ENCODE data around the gene OLIG1. TPM values are rescaled to one million over a fixed set of nuclear protein-coding genes. Genes with fewer than 3 reads are reported as not detected.

Gene OLIG1
- total and polyA plus RNA-seq, 2 of the 13 experiments (the other 11 are each of a cell fraction or from before 2014, with no cell fraction given) = not detected

DNA sequence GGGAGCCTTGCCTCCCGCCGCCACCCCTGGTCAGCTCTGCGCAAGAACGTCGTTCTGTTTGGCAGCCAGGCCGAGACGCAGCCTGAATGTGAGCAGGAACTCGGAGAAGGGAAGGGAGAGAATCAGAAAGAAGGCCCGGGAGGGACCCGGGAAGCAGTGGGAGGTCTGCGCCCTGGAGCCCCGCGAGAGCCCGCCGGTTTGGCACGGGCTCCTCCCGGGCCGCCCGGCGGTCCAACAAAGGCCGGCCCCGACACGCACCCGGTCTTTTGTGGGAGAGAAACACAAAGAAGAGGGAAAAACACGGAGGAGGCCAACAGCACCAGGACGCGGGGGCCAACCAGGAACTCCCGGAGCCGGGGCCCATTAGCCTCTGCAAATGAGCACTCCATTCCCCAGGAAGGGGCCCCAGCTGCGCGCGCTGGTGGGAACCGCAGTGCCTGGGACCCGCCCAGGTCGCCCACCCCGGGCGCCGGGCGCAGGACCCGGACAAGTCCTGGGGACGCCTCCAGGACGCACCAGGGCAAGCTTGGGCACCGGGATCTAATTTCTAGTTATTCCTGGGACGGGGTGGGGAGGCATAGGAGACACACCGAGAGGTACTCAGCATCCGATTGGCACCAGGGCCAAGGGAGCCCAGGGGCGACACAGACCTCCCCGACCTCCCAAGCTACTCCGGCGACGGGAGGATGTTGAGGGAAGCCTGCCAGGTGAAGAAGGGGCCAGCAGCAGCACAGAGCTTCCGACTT is 46.9 kb upstream of the OLIG1 start (continued):
- no peak for TF ChIP-seq AGO2 (optimal IDR thresholded peaks at IDR 0.05; ENCODE audit: low read depth, low read length)
- TF ChIP-seq, protein P1, sequence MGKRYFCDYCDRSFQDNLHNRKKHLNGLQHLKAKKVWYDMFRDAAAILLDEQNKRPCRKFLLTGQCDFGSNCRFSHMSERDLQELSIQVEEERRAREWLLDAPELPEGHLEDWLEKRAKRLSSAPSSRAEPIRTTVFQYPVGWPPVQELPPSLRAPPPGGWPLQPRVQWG (CRISPR knock-in tag; IDR thresholded peaks at IDR 0.05; ENCODE audit: borderline replicate concordance, low read depth) = no peak

DNA sequence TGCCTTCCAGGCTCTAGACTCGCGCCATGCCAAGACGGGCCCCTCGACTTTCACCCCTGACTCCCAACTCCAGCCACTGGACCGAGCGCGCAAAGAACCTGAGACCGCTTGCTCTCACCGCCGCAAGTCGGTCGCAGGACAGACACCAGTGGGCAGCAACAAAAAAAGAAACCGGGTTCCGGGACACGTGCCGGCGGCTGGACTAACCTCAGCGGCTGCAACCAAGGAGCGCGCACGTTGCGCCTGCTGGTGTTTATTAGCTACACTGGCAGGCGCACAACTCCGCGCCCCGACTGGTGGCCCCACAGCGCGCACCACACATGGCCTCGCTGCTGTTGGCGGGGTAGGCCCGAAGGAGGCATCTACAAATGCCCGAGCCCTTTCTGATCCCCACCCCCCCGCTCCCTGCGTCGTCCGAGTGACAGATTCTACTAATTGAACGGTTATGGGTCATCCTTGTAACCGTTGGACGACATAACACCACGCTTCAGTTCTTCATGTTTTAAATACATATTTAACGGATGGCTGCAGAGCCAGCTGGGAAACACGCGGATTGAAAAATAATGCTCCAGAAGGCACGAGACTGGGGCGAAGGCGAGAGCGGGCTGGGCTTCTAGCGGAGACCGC is 46.3 kb upstream of the OLIG1 start:
- POLR2A ChIA-PET = no interaction called here

More for the DNA sequence above, 46.3 kb upstream of the OLIG1 start:
- H3K27ac ChIP-seq (ENCODE audit: extremely low read length, insufficient read depth, low read length) = no peak overlapping the region
- CTCF ChIA-PET (ENCODE audit: low intra/inter-chr PET ratio, low total read pairs) = no interaction called here
- FAIRE-seq = no peak
- H3K9me3 ChIP-seq (ENCODE audit: low read length) = no peaks in the 10 kb centered on the region
- H3K9ac ChIP-seq (ENCODE audit: insufficient read depth, low read depth, low read length) = no peak overlapping the region
- WGBS (ENCODE audit: low lambda C conversion rate) = 38% methylated on average over 35 of the region's 49 CpGs
- H3K36me3 ChIP-seq (replicated peaks in 1 of 2; ENCODE audit: control insufficient read depth in 1 of 2, insufficient read depth in 2 of 2, low read length in 2 of 2) = no peaks in the 10 kb centered on the region
- H3K4me1 ChIP-seq (ENCODE audit: insufficient read depth, low read length) = no peaks in the 10 kb centered on the region
- H3K4me3 ChIP-seq (replicated peaks in 1 of 3; ENCODE audit: insufficient read depth in 1 of 3, low read depth in 2 of 3, low read length in 3 of 3) = no peak overlapping the region
- H4K20me1 ChIP-seq (ENCODE audit: insufficient read depth, low read length) = no peaks in the 10 kb centered on the region
- in situ Hi-C loops (cut with HindIII; ENCODE audit: extremely low pct_ligation_motif_present, low pct_unique_long_range_greater_than_20kb) (no loop called here), intact Hi-C loops (cut with micrococcal nuclease; ENCODE audit: unreplicated experiment) (no loop called here)
- TF ChIP-seq ZNF782 (CRISPR knock-in tag; IDR thresholded peaks at IDR 0.05; ENCODE audit: borderline replicate concordance) (no peak), ZNF296 (CRISPR knock-in tag; conservative IDR thresholded peaks at IDR 0.05) (no peak), ZFP1 (CRISPR knock-in tag; IDR thresholded peaks at IDR 0.05) (no peak), ZNF274 (CRISPR knock-in tag; IDR thresholded peaks at IDR 0.05) (no peak), IKZF1 (IDR thresholded peaks at IDR 0.05) (no peak), ZNF33A (CRISPR knock-in tag; IDR thresholded peaks at IDR 0.05; ENCODE audit: borderline replicate concordance) (no peak), TCF7L2 (IDR thresholded peaks at IDR 0.05; ENCODE audit: low read depth, low read length) (no peak), SRF (IDR thresholded peaks at IDR 0.05; ENCODE audit: low read depth, low read length) (no peak), NCOR1 (IDR thresholded peaks at IDR 0.05; ENCODE audit: borderline replicate concordance, low read length) (no peak), ZNF253 (CRISPR knock-in tag; IDR thresholded peaks at IDR 0.05; ENCODE audit: borderline replicate concordance) (no peak), POLR2AphosphoS2 (IDR thresholded peaks at IDR 0.05; ENCODE audit: low read depth, low read length) (no peak)
- TF ChIP-seq, protein P2, sequence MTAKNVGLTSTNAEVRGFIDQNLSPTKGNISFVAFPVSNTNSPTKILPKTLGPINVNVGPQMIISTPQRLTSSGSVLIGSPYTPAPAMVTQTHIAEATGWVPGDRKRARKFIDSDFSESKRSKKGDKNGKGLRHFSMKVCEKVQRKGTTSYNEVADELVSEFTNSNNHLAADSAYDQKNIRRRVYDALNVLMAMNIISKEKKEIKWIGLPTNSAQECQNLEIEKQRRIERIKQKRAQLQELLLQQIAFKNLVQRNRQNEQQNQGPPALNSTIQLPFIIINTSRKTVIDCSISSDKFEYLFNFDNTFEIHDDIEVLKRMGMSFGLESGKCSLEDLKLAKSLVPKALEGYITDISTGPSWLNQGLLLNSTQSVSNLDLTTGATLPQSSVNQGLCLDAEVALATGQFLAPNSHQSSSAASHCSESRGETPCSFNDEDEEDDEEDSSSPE (CRISPR knock-in tag; IDR thresholded peaks at IDR 0.05) = no peak
- TF ChIP-seq, protein P3, sequence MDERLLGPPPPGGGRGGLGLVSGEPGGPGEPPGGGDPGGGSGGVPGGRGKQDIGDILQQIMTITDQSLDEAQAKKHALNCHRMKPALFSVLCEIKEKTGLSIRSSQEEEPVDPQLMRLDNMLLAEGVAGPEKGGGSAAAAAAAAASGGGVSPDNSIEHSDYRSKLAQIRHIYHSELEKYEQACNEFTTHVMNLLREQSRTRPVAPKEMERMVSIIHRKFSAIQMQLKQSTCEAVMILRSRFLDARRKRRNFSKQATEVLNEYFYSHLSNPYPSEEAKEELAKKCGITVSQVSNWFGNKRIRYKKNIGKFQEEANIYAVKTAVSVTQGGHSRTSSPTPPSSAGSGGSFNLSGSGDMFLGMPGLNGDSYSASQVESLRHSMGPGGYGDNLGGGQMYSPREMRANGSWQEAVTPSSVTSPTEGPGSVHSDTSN (CRISPR knock-in tag; IDR thresholded peaks at IDR 0.05) = no peak
- BruUV-seq (replicated peaks) = no TSS peak
- H2AFZ ChIP-seq (ENCODE audit: low read length) = no peak overlapping the region
- no peak for DNase-seq (ENCODE audit: low spot score)
- H3K27me3 ChIP-seq (ENCODE audit: control insufficient read depth in 1 of 2, insufficient read depth in 2 of 2, low read length in 2 of 2) = peaks cover 20 to 92% of the 10 kb centered on the region in 2 experiments
- no peak for ATAC-seq
- no peaks in the 10 kb centered on the region for H3K79me2 ChIP-seq (ENCODE audit: insufficient read depth, low read length)
- H3K4me2 ChIP-seq (ENCODE audit: low read depth, low read length) = no peak overlapping the region

Data from HepG2 (cell line).